H9 (cell line): Measurements from ENCODE around the gene MYO5B. TPM values are rescaled to one million over a fixed set of nuclear protein-coding genes. Genes with fewer than 3 reads are reported as not detected.

ENCODE experiments used
- DNase-seq: peaks from one replicate; pipeline ENCODE4 v3.0.0-alpha.2; 2017
- H2AFZ ChIP-seq: one replicate; pipeline ENCODE4 v1.6.1; 2013; ENCODE audit warnings: mild to moderate bottlenecking, low read length, control low read depth, moderate library complexity
- H2AK5ac ChIP-seq: 2 replicates; pipeline ENCODE4 v1.6.1; 2013; ENCODE audit warnings: low read length, control low read depth, mixed read lengths; ENCODE audit not compliant: insufficient read length
- H2BK120ac ChIP-seq: one replicate; pipeline ENCODE4 v1.6.1; 2013; ENCODE audit warnings: low read depth, mild to moderate bottlenecking, low read length, control low read depth, inconsistent platforms; ENCODE audit not compliant: poor library complexity, severe bottlenecking
- H2BK12ac ChIP-seq: 2 replicates; pipeline ENCODE4 v1.6.1; 2013; ENCODE audit warnings: low read length, control low read depth, mixed read lengths, low read depth; ENCODE audit not compliant: insufficient read length
- H2BK15ac ChIP-seq: 2 replicates; pipeline ENCODE4 v1.6.1; 2013; ENCODE audit warnings: low read depth, low read length, control low read depth
- H2BK20ac ChIP-seq: one replicate; pipeline ENCODE4 v1.6.1; 2013; ENCODE audit warnings: low read depth, mild to moderate bottlenecking, low read length, control low read depth, inconsistent platforms; ENCODE audit not compliant: poor library complexity, severe bottlenecking
- H2BK5ac ChIP-seq: 2 replicates; pipeline ENCODE4 v1.6.1; 2013; ENCODE audit warnings: low read length, control low read depth, mixed read lengths; ENCODE audit not compliant: insufficient read length
- H3K14ac ChIP-seq: 2 replicates; pipeline ENCODE4 v1.6.1; 2013; ENCODE audit warnings: low read length, control low read depth; ENCODE audit not compliant: insufficient read depth
- H3K18ac ChIP-seq: 2 replicates; pipeline ENCODE4 v1.6.1; 2013; ENCODE audit warnings: low read depth, mild to moderate bottlenecking, mixed read lengths, low read length, control low read depth; ENCODE audit not compliant: insufficient read length
- H3K23ac ChIP-seq: 2 replicates; pipeline ENCODE4 v1.6.1; 2013; ENCODE audit warnings: low read length, control low read depth, mixed read lengths, low read depth; ENCODE audit not compliant: insufficient read length
- H3K23me2 ChIP-seq: 2 replicates; pipeline ENCODE4 v1.6.1; 2013; ENCODE audit warnings: low read depth, mild to moderate bottlenecking, mixed read lengths, low read length, control low read depth; ENCODE audit not compliant: insufficient read length, poor library complexity, severe bottlenecking
- H3K27ac ChIP-seq: 2 replicates; pipeline ENCODE4 v1.5.1; 2013; ENCODE audit warnings: low read length, control low read depth, mixed read lengths, low read depth; ENCODE audit not compliant: insufficient read length
- H3K27me3 ChIP-seq: 2 replicates; pipeline ENCODE4 v1.6.1; 2013; ENCODE audit warnings: low read length, control low read depth, inconsistent platforms; ENCODE audit not compliant: insufficient read depth
- H3K4ac ChIP-seq: 2 replicates; pipeline ENCODE4 v1.6.1; 2013; ENCODE audit warnings: low read depth, mild to moderate bottlenecking, control low read depth, inconsistent platforms, low read length, moderate library complexity
- H3K4me1 ChIP-seq: 2 replicates; pipeline ENCODE4 v1.6.1; 2013; ENCODE audit warnings: low read length, control low read depth, inconsistent platforms; ENCODE audit not compliant: insufficient read depth
- H3K4me2 ChIP-seq: 2 replicates; pipeline ENCODE4 v1.6.1; 2013; ENCODE audit warnings: low read length, control low read depth, mixed read lengths; ENCODE audit not compliant: insufficient read length, insufficient read depth
- H3K56ac ChIP-seq: 2 replicates; pipeline ENCODE4 v1.6.1; 2013; ENCODE audit warnings: low read depth, mild to moderate bottlenecking, mixed read lengths, low read length, control low read depth; ENCODE audit not compliant: insufficient read length
- H3K79me1 ChIP-seq: 2 replicates; pipeline ENCODE4 v1.6.1; 2013; ENCODE audit warnings: low read depth, mild to moderate bottlenecking, moderate library complexity, low read length, control low read depth, inconsistent platforms; ENCODE audit not compliant: insufficient read depth, poor library complexity, severe bottlenecking
- H3K79me2 ChIP-seq: 2 replicates; pipeline ENCODE4 v1.6.1; 2013; ENCODE audit warnings: low read length, control low read depth, inconsistent platforms; ENCODE audit not compliant: insufficient read depth
- H3K9ac ChIP-seq: 2 replicates; pipeline ENCODE4 v1.6.1; 2013; ENCODE audit warnings: low read length, control low read depth, mixed read lengths; ENCODE audit not compliant: insufficient read length; ENCODE audit errors: extremely low read depth
- H3K9me3 ChIP-seq: one replicate; pipeline ENCODE4 v1.6.1; 2013; ENCODE audit warnings: low read depth, low read length, inconsistent platforms; ENCODE audit not compliant: control insufficient read depth
- H3T11ph ChIP-seq: one replicate; pipeline ENCODE4 v1.6.1; 2013; ENCODE audit warnings: mild to moderate bottlenecking, low read length, control low read depth, inconsistent platforms
- H4K20me1 ChIP-seq: one replicate; pipeline ENCODE4 v1.6.1; 2013; ENCODE audit not compliant: control insufficient read depth, insufficient read length, insufficient read depth
- H4K5ac ChIP-seq: 2 replicates; pipeline ENCODE4 v1.6.1; 2013; ENCODE audit warnings: low read depth, mild to moderate bottlenecking, mixed read lengths, low read length, control low read depth; ENCODE audit not compliant: insufficient read length
- H4K8ac ChIP-seq: replicated peaks from 2 replicates; pipeline ENCODE4 v1.6.1; 2013; ENCODE audit warnings: low read length, control low read depth, mixed read lengths, low read depth; ENCODE audit not compliant: insufficient read length
- H4K91ac ChIP-seq: 2 replicates; pipeline ENCODE4 v1.6.1; 2013; ENCODE audit warnings: low read depth, mild to moderate bottlenecking, moderate library complexity, mixed read lengths, low read length, control low read depth; ENCODE audit not compliant: insufficient read length
- H3K27ac Mint-ChIP-seq, 3 experiments: 2 replicates in 2 of 3; 3 replicates in 1 of 3; pipeline ENCODE4 v1.8.0; 2020 to 2021; ENCODE audit warnings: mixed read lengths in 3 of 3, mild to moderate bottlenecking in 1 of 3, moderate library complexity in 1 of 3
- H3K27me3 Mint-ChIP-seq: 2 replicates; pipeline ENCODE4 v1.8.0; 2021; ENCODE audit warnings: low read depth, mild to moderate bottlenecking, moderate library complexity, mixed read lengths
- H3K36me3 Mint-ChIP-seq, 3 experiments: 2 replicates in 2 of 3; 3 replicates in 1 of 3; pipeline ENCODE4 v1.8.0; 2020 to 2021; ENCODE audit warnings: low read depth in 3 of 3, mixed read lengths in 3 of 3; ENCODE audit not compliant: insufficient read depth in 1 of 3
- H3K4me1 Mint-ChIP-seq, 2 experiments: 2 replicates each; pipeline ENCODE4 v1.8.0; 2020; ENCODE audit warnings: mixed read lengths in 2 of 2
- H3K4me3 Mint-ChIP-seq, 2 experiments: 2 replicates in 1 of 2; 3 replicates in 1 of 2; pipeline ENCODE4 v1.8.0; 2020 to 2021; ENCODE audit warnings: mild to moderate bottlenecking in 2 of 2, mixed read lengths in 2 of 2, moderate library complexity in 1 of 2
- H3K9me3 Mint-ChIP-seq, 2 experiments: 2 replicates in 1 of 2; 3 replicates in 1 of 2; pipeline ENCODE4 v1.8.0; 2020; ENCODE audit warnings: mild to moderate bottlenecking in 2 of 2, mixed read lengths in 2 of 2, moderate library complexity in 1 of 2
- WGBS: extraction: QIAGEN DNeasy Blood & Tissue Kit; methylation state at CpG from one replicate; pipeline ENCODE4 v1.1.7; 2013; ENCODE audit warnings: missing lambda C conversion rate, low lambda C conversion rate, mixed read lengths; ENCODE audit not compliant: insufficient read length; ENCODE audit errors: extremely low coverage; 5-methylcytosine and 5-hydroxymethylcytosine counted together
- total RNA-seq: library from RNA; stranded (reverse); gene quantifications from 2 replicates; pipeline ENCODE4 v1.2.1, GENCODE V29; 2021
- TF ChIP-seq, protein P1 (sequence below): fragments of 200-600 bp; sonication (generic); conservative IDR thresholded peaks from 3 replicates; pipeline ENCODE4 v1.8.0; 2021; ENCODE audit warnings: antibody characterized with exemption, mild to moderate bottlenecking

Gene MYO5B
- total RNA-seq, 1 experiment from 2014 or later = 9.3 TPM

DNA sequence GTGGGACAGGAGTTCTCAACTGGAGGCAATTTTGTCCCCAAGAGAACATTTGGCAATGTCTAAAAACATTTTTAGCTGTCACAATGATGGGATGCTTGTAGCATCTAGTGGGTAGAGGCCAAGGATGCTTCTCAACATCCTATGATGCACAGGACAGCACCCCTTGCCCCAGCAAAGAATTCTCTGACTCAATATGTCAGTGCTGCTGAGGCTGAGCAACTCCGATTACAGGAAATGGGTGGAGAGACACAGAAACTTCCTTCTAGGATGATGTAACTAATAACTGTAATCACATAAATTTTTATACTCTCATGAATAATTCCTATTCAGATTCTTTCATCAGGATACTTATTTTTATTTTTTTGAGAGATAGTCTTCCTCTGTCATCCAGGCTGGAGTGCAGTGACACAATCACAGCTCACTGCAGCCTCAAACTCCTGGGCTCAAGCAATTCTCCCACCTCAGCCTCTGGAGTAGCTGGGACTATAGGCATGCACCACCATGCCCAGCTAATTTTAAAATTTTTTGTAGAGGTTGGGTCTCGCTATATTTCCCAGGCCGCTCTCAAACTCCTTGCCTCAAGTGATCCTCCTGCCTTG lies 261.3 kb downstream of the MYO5B start:
- H3K27ac ChIP-seq = no peak overlapping the region
- no peaks in the 10 kb centered on the region for H4K20me1 ChIP-seq
- no peak overlapping the region for H3K23ac ChIP-seq
- no peak overlapping the region for H3K4me2 ChIP-seq
- H2BK5ac ChIP-seq = no peak overlapping the region
- no peak overlapping the region for H3K14ac ChIP-seq
- no peak overlapping the region for H4K91ac ChIP-seq
- Mint-ChIP-seq H3K27me3 (no peaks in the 10 kb centered on the region), H3K4me3 (no peak overlapping the region), H3K27ac (no peak overlapping the region; a peak in 1 of 7 replicates), H3K9me3 (no peaks in the 10 kb centered on the region), H3K36me3 (no peaks in the 10 kb centered on the region), H3K4me1 (peaks cover 0 to 6% of the 10 kb centered on the region in 2 experiments; a peak in 2 of 4 replicates)
- H2BK20ac ChIP-seq = no peak overlapping the region
- no peak for DNase-seq
- H3K27me3 ChIP-seq = no peaks in the 10 kb centered on the region
- no peak overlapping the region for H3T11ph ChIP-seq
- no peak overlapping the region for H2BK12ac ChIP-seq
- no peak overlapping the region for H2AK5ac ChIP-seq
- no peak overlapping the region for H2BK120ac ChIP-seq
- no peak overlapping the region for H2BK15ac ChIP-seq
- no peak overlapping the region for H2AFZ ChIP-seq
- no CpG with 5 or more reads among the region's 3 CpGs for WGBS
- H3K79me2 ChIP-seq = no peaks in the 10 kb centered on the region
- H3K4me1 ChIP-seq = no peaks in the 10 kb centered on the region
- no peak overlapping the region for H3K56ac ChIP-seq
- no peak overlapping the region for H3K9ac ChIP-seq
- no peak overlapping the region for H3K18ac ChIP-seq
- H4K8ac ChIP-seq = no peak overlapping the region
- no peak overlapping the region for H4K5ac ChIP-seq
- H3K9me3 ChIP-seq = no peaks in the 10 kb centered on the region
- no peaks in the 10 kb centered on the region for H3K23me2 ChIP-seq
- H3K79me1 ChIP-seq = no peaks in the 10 kb centered on the region
- H3K4ac ChIP-seq = no peak overlapping the region
- TF ChIP-seq, protein P1, sequence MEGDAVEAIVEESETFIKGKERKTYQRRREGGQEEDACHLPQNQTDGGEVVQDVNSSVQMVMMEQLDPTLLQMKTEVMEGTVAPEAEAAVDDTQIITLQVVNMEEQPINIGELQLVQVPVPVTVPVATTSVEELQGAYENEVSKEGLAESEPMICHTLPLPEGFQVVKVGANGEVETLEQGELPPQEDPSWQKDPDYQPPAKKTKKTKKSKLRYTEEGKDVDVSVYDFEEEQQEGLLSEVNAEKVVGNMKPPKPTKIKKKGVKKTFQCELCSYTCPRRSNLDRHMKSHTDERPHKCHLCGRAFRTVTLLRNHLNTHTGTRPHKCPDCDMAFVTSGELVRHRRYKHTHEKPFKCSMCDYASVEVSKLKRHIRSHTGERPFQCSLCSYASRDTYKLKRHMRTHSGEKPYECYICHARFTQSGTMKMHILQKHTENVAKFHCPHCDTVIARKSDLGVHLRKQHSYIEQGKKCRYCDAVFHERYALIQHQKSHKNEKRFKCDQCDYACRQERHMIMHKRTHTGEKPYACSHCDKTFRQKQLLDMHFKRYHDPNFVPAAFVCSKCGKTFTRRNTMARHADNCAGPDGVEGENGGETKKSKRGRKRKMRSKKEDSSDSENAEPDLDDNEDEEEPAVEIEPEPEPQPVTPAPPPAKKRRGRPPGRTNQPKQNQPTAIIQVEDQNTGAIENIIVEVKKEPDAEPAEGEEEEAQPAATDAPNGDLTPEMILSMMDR = no peak
